CD4-positive, alpha-beta T cell treated with Interferon gamma for 1 hour (primary cell): ENCODE measurements around the gene KBTBD12.

Experiments
- DNase-seq: peaks from one replicate; pipeline ENCODE4 v3.0.0-alpha.2; 2020

The KBTBD12 gene

GRCh38 chr3:127988770-127989557, 73.9 kb downstream of the KBTBD12 start:
- DNase-seq = no peak

DNA sequence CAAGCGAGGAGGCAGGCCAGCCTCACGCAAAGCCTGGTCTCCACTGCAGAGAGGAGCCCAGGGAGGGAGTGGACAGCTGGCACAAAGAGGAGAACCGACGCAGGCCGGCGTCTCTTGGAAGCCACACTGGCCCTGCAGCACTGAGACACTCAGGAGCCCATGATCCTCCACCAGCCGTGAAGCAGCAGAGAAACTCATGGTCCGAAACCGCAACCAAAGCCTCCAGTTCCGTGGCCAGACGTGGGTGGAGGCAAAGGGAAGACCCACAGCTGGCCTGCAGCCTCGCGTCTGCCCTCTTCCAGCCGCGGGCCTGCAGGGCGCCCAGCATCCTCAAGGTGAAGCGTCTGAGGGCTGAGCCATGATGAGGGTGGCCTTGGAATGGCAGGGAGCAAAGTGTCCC, 75.0 kb downstream of the KBTBD12 start:
- DNase-seq = no peak

DNA sequence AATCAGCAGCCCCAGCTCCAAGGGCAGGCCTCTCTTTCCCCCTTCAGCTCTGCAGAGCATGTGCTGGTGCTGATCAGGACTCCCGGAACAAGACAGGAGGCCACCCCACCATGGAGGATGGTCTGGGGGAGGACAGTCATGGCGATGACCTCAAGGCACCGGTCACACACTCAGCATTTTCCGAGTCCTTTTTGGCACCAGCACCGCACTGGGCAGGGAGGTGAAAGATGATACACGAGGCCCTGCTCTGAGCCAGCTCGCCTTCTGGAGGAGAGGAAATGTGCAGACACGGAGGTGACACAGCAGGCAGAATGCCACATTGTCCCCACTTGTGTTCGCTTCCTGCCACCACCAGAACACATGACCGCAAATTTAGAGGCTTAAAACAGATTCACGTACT, 75.4 kb downstream of the KBTBD12 start:
- DNase-seq = no peak

DNA sequence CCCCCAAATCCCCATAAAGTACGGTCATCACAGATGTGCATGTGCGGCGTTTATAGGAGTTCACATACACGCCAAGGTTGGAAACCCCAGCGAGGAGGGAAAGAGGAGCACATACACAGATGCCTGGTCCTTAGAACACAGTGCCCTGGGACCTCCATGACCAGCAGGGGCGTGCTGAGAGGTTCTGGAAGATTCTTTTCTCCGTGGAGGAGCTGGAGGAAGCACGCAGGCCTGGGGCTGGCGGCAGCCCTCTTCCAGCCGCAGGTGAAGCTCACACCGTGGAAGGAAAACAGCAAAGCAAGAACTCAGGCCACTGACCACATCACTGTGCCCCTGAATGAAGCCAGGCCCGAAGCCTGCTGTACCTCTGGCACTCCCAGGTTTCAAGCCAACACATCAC, 76.2 kb downstream of the KBTBD12 start:
- DNase-seq = no peak

DNA sequence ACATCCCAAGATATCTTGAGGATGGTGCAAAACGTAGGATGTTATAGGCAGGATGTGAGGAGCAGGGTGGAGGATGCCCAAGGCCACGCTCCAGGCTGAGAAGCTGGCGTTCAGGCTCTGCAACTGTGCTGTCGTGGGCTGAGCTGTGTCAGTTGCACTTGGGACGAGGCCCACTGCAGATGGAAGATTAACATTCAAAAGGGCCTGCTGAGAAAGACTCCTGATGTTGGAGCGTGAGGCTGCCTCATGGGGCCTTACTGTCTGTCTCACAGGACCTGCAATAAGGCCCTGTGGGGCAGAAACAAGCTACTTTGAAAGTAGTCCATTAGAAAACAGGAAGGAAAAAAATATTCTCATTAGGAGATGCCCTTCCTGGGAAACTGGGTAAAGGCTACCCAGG, 76.6 kb downstream of the KBTBD12 start:
- no peak for DNase-seq

- no peak for DNase-seq
These were observed 77.1 kb downstream of the KBTBD12 start for GRCh38 chr3:127992127-127992526.

- DNase-seq = no peak
These were observed 79.0 kb downstream of the KBTBD12 start for GRCh38 chr3:127994011-127994410.

- no peak for DNase-seq
These were observed 82.0 kb downstream of the KBTBD12 start for GRCh38 chr3:127997016-127997415.

DNA sequence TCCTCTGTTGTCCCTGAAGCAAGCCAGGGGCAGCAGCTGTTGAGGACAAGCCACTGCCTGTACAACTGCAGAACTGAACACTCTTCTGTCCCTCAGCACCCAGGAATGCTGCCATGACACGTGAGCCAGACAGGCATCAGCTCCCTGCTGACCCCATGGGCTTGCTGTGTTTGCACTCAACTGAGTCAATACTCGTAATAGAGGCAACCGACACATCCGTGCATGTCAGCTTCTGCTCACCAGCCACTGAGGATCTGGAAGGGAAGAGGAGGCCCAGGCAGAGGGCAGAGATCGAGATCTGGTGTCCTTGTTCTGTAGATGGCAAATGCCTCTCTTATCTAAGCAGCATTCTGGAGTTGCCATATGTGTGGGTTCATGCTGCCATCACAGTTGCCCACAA, 82.9 kb downstream of the KBTBD12 start:
- DNase-seq = no peak

- no peak for DNase-seq
These were observed 83.6 kb downstream of the KBTBD12 start for GRCh38 chr3:127998596-127998995.

- no peak for DNase-seq
These were observed 84.6 kb downstream of the KBTBD12 start for GRCh38 chr3:127999509-128000106.

- DNase-seq = no peak
These were observed 86.5 kb downstream of the KBTBD12 start for GRCh38 chr3:128001576-128001975.

- no peak for DNase-seq
These were observed 89.6 kb downstream of the KBTBD12 start for GRCh38 chr3:128004661-128005060.

GRCh38 chr3:128006061-128007032, 91.3 kb downstream of the KBTBD12 start:
- DNase-seq = no peak

- no peak for DNase-seq
These were observed 92.0 kb downstream of the KBTBD12 start for GRCh38 chr3:128007033-128007424.

- no peak for DNase-seq
These were observed 95.2 kb downstream of the KBTBD12 start for GRCh38 chr3:128009952-128010846.

DNA sequence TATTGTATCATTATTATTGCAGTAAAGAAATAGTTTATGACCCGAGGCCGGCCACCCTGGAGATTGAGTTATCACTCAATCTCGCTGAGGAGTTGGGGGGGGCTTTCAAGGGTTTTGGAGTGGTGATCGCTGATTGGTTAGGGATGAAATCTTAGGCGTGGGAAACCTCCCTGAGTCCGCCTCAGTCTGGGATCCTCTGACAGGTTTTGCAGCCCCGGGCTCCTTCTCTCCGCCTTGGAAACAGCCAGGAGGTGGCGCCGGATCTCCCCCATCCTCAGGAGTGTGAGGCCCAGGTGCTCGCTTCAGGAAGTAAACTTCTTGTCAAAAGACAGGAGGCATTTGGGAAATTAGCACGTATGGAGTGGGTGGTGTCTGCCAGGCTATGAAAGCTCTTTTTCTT, 96.1 kb downstream of the KBTBD12 start:
- no peak for DNase-seq

DNA sequence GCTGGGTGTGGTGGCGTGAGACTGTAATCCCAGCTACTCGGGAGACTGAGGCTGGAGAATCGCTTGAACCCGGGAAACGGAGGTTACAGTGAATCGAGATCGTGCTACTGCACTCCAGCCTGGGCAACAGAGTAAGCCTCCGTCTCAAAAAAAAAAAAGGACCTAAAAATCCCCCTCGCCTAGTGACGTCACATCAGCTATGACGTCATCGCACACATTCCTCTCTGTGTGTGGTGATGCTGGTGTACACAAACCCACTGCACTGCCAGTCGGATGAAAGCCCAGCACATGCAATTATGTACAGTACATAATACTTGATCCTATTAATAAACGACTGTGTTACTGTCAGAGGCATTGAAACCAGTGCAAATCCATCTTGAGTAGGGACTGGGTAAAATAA, 97.0 kb downstream of the KBTBD12 start:
- no peak for DNase-seq

GRCh38 chr3:128014548-128014947, 99.5 kb downstream of the KBTBD12 start:
- no peak for DNase-seq

DNA sequence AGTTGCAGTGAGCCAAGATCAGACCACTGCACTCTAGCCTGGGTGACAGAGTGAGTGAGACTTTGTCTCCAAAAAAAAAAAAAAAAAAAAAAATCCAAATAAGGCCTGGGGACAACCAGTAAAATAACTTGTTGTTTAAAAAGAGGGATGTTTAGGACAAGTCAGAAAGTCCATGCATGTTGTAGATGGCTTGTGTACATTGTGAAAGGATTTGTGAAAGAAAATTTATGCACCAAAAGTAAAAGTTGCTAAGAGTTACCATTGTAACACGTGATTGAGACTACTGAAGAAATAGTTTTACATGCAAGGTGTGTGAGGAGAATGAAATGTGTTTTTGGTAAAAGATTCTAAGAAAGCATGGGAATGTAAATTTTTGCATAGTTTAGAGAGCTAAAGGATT, 101.5 kb downstream of the KBTBD12 start:
- DNase-seq = no peak

DNA sequence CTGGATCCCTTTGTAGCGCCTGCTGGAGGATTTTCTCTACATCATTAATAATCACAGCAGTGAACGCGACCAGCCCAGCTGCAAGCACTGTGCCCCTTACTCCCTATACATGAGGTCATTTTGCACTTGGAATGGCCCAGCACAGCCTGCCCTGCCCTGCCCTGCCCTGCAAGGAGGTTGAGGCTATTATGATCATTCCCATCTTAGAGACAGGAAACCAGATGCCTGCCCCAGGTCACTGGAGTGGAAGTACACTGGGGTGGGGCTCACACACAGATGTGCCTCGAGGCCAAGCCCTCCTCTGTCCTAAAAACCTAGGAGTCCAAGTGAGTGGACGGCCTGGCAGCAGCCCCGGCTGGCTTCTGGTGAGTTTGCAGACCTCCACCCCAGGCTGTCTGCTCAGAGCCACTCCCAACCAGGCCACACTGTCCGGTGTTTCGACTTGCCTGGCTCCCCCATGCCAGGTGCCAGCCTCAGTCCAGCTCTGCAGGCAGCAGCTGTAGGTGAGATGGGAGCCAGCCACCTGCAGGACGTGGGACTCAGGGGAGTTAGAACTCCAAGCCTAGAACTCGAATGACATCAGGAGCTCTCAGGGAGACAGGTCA, 106.8 kb downstream of the KBTBD12 start:
- no peak for DNase-seq

GRCh38 chr3:128033102-128033501, 118.1 kb downstream of the KBTBD12 start:
- no peak for DNase-seq
